Kidney tubule cell (primary cell): Measurements from ENCODE around the gene HMMR.

Experiments used
- DNase-seq: peaks from one replicate; pipeline ENCODE4 v3.0.0-alpha.2; 2018; ENCODE audit warnings: low spot score

Gene HMMR

GRCh38 chr5:163458778-163459385 lies 1.6 kb upstream of the HMMR start:
- no peak for DNase-seq

- peak; percentile 61 for DNase-seq
These were observed 992 bp upstream of the HMMR start for GRCh38 chr5:163459462-163459818.

GRCh38 chr5:163459819-163460561 lies 442 bp upstream of the HMMR start, which contains the start of gene NUDCD2:
Gene NUDCD2, minus strand, starts transcription at chr5:163460102. Its CDS starts 52 bp downstream, at chr5:163460050.
- peak; percentile 99 for DNase-seq

GRCh38 chr5:163463063-163463435 lies 2.6 kb downstream of the HMMR start:
- no peak for DNase-seq

GRCh38 chr5:163467682-163468081 lies 7.2 kb downstream of the HMMR start:
- no peak for DNase-seq

- DNase-seq = peak; percentile 38
These were observed 13.3 kb downstream of the HMMR start for GRCh38 chr5:163473635-163474243.

- DNase-seq = no peak
These were observed 15.0 kb downstream of the HMMR start for GRCh38 chr5:163475411-163475810.

- peak; percentile 41 for DNase-seq
These were observed 17.9 kb downstream of the HMMR start for GRCh38 chr5:163478126-163478981.

GRCh38 chr5:163478982-163479271 lies 18.5 kb downstream of the HMMR start:
- DNase-seq = no peak

- DNase-seq = peak; percentile 28
These were observed 28.8 kb downstream of the HMMR start for GRCh38 chr5:163489055-163489744.

GRCh38 chr5:163489745-163490075 lies 29.3 kb downstream of the HMMR start:
- no peak for DNase-seq

- peak; percentile 62 for DNase-seq
These were observed 35.9 kb downstream of the HMMR start for GRCh38 chr5:163496286-163496685.

GRCh38 chr5:163497315-163497714 lies 36.9 kb downstream of the HMMR start:
- DNase-seq = no peak

- DNase-seq = peak; percentile 51
These were observed 38.5 kb downstream of the HMMR start for GRCh38 chr5:163498886-163499285.

- DNase-seq = no peak
These were observed 42.1 kb downstream of the HMMR start for GRCh38 chr5:163502521-163502920.

GRCh38 chr5:163503106-163504078 lies 43.0 kb downstream of the HMMR start:
- DNase-seq = peak; percentile 76

GRCh38 chr5:163504079-163504931 lies 43.9 kb downstream of the HMMR start:
- DNase-seq = peak; percentile 57

GRCh38 chr5:163505049-163505367 lies 44.6 kb downstream of the HMMR start:
- DNase-seq = no peak

GRCh38 chr5:163505368-163506094 lies 45.1 kb downstream of the HMMR start, which contains the start of gene MAT2B:
Gene MAT2B, plus strand, starts transcription at chr5:163505619. Its CDS starts 68 bp downstream, at chr5:163505687.
- peak; percentile 96 for DNase-seq
